ENCODE measurements around the gene DNAAF9.

The DNAAF9 gene

DNA sequence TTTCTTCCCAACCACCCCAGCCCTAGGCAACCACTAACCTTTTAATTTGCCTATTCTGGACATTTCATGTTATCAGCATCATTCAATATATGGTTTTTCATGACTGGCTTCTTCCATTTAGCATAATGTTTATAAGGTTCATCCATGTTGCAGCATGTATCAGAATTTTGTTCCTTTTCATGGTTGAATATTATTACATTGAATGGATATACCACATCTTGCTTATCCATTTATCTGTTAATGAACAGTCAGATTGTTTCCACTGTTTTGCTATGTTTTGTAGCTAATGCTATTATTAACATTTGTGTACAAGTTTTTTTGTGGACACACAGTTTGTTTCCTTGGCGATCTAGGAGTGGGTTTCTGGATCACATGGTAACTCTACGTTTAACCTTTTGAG lies 3.0 kb upstream of the DNAAF9 start:
- no peak for DNase-seq (ENCODE audit: low spot score)
- no peak overlapping the region for H3K4me3 ChIP-seq
- no peak overlapping the region for H3K27ac ChIP-seq
- TF ChIP-seq, protein P1, sequence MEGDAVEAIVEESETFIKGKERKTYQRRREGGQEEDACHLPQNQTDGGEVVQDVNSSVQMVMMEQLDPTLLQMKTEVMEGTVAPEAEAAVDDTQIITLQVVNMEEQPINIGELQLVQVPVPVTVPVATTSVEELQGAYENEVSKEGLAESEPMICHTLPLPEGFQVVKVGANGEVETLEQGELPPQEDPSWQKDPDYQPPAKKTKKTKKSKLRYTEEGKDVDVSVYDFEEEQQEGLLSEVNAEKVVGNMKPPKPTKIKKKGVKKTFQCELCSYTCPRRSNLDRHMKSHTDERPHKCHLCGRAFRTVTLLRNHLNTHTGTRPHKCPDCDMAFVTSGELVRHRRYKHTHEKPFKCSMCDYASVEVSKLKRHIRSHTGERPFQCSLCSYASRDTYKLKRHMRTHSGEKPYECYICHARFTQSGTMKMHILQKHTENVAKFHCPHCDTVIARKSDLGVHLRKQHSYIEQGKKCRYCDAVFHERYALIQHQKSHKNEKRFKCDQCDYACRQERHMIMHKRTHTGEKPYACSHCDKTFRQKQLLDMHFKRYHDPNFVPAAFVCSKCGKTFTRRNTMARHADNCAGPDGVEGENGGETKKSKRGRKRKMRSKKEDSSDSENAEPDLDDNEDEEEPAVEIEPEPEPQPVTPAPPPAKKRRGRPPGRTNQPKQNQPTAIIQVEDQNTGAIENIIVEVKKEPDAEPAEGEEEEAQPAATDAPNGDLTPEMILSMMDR (IDR thresholded peaks at IDR 0.05) = no peak

DNA sequence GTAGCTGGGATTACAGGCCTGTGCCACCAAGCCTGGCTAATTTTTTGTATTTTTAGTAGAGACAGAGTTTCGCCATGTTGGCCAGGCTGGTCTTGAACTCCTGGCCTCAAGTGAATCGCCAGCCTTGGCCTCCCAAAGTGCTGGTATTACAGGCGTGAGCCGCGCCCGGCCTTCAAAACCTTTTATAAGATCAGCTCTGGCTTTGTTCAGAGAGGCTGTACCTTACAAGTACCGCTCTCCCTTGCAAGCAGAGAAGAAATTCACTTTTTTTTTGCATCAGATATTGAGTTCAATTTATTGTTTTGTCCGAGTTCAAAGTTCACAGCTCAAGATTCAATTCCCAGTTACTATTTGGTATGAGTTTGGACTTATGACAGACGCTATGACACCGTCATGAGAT lies 1.9 kb upstream of the DNAAF9 start:
- Histone ChIP-seq H3K27ac (no peak overlapping the region), H3K4me3 (no peak overlapping the region)
- TF ChIP-seq, protein P1 (IDR thresholded peaks at IDR 0.05) = no peak
- DNase-seq (ENCODE audit: low spot score) = no peak

DNA sequence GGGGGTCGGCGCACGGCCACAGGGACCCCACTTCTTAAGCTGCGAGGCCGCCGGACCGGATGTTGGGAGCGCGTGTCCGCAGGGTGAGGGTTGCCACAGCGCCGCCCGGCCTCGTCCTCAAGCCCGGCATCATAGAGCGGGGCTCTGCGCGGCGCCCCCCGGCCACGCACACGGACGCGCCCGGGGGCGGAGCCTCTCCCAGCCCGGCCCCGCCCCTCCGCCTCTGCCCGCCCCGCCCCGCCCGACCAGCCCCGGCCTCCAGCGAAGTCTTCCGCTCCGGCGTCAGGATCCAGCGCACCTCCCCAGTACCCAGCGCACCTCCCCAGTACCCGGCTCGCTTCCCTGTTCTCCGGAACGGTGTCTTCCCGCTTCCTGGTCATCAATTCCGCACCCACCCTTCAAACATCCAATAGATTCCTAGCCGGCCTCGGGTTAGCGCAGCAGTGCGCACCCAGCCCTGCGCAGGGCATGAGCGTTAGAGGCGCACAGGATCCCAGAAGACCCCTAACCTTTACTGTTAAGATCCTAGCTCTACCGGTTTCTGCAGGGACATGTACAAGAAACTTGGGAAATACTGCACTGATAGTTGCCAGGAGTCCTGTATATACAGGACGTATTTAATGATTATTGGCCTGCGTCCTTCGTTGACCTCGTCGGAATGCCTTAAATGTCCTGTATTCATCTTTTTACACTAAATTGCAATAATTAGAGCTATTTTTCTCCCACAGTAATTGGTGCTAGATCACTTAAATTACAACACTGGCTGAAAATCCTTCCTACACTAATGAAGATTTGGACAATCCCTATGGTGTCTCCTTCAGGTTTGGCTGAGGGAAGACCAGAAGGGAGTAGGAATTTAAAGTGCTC lies 535 bp upstream of the DNAAF9 start:
- TF ChIP-seq, protein P1 (IDR thresholded peaks at IDR 0.05) = no peak
- H3K4me3 ChIP-seq = peak overlapping the region; percentile 80
- peak overlapping the region; percentile 84 to 99 for H3K27ac ChIP-seq
- peak; percentile 86 for DNase-seq (ENCODE audit: low spot score)

DNA sequence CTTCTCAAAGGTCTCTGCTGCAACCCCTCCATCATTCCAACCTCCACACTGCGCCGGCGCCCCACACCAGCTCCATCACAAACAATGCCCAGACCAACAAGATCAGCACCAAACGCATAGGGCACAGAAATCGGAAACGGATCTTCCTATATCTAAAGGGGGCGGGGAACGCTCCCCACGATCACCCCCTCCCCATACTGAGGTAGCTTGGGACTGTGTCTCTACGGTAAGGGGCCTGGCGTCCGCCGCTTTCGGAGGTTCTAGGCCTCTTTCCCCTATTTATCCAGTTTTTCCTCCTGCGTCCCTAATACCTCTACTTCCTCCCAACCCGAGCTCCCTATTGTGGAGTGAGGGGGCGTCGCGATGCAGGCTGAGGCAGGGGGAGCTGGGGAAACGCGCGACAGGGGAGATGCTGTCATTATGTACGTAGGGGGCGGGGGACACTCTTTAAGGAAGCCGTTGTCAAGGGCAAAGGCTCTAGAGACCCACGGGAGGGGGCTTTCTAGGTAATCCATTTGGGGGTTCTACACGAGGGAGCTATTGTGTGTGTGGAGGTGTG lies 909 bp downstream of the DNAAF9 start:
- TF ChIP-seq, protein P1 (IDR thresholded peaks at IDR 0.05) = no peak
- H3K4me3 ChIP-seq = peak overlapping the region; percentile 80
- no peak for DNase-seq (ENCODE audit: low spot score)
- peak overlapping the region; percentile 84 to 99 for H3K27ac ChIP-seq

DNA sequence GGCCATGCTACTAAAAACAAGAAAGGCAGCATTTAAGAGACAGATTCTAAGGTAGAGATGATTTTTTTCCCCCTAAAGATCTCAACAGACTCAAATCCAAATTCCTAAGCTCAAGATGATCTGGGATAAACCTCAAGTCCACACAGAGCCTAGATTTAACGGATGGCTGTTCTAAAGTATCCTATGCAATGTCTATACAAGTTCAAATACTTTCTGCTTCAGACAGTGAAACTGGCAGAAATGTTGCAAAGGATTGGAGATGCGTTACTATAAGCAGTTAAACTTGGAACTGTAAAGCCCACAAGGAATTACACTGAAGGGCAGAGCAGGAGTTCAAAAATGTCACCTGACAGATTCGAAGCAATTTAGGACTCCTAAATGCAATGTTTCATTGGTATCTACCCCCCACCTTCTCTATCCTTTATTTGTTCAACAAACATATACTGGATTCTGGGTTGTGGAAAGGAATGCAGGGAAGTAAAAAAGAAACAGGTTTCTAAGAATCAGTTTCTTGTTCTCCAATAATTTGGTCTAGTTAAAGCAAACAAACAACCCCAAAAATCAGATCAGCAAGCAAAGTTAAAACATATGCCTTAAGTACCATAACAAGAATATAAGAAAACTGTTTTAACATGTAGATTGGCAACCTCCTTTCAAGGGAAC lies 1.6 kb downstream of the DNAAF9 start:
- no peak for DNase-seq (ENCODE audit: low spot score)
- Histone ChIP-seq H3K27ac (peak overlapping the region; percentile 84 to 99), H3K4me3 (peak overlapping the region; percentile 80)
- TF ChIP-seq, protein P1 (IDR thresholded peaks at IDR 0.05) = no peak

DNA sequence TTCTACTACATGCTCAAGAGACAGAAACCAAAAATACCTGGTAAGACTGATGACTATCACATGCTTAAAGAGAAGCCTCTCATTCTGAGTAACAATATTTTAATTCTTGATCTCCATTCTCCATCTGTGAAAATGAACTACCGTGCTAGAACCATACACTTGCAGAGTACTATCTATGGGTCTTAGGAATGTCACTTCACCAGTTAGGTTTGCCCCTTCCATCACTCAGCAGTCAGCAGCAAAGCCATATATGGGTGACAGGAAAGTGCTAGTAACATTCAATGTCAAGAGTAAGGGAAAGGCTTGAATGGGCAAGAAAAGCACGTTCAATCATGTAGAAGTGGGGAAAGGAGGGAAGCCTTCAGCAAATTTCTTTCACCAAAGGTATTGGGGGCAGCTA lies 2.3 kb downstream of the DNAAF9 start:
- TF ChIP-seq, protein P1 (IDR thresholded peaks at IDR 0.05) = no peak
- no peak for DNase-seq (ENCODE audit: low spot score)
- peak overlapping the region in 1 of 2 donors; percentile 99 for H3K27ac ChIP-seq
- peak overlapping the region; percentile 80 for H3K4me3 ChIP-seq

Data from coronary artery (tissue), 2 donors.